ENCODE measurements around the gene OR10A6.

The OR10A6 gene

GRCh38 chr11:7889985-7890384, 41.1 kb downstream of the OR10A6 start:
- H3K4me3 ChIP-seq (ENCODE audit: low read length), result peak overlapping the region; percentile 62
- no peak overlapping the region for H3K27ac ChIP-seq (ENCODE audit: low read length)
- H3K4me1 ChIP-seq (ENCODE audit: low read length), result peaks cover 33% of the 10 kb centered on the region
- H3K4me2 ChIP-seq (ENCODE audit: low read length), result peak overlapping the region; percentile 76
- TF ChIP-seq CTCF (IDR thresholded peaks at IDR 0.05; ENCODE audit: low read depth, low read length) (no peak), EZH2phosphoT487 (IDR thresholded peaks at IDR 0.05; ENCODE audit: low read depth) (no peak)
- no peaks in the 10 kb centered on the region for H3K9me3 ChIP-seq (ENCODE audit: insufficient read depth, low read length)
- peak overlapping the region; percentile 94 for H2AFZ ChIP-seq (ENCODE audit: low read depth, low read length)
- no peaks in the 10 kb centered on the region for H3K79me2 ChIP-seq (ENCODE audit: low read length)
- H4K20me1 ChIP-seq (ENCODE audit: insufficient read depth, low read length), result no peaks in the 10 kb centered on the region
- H3K9ac ChIP-seq (ENCODE audit: low read length), result peak overlapping the region; percentile 20; the same call in 1 of the 2 replicates
- H3K36me3 ChIP-seq (replicated peaks; ENCODE audit: low read depth, low read length), result no peaks in the 10 kb centered on the region
- H3K27me3 ChIP-seq (ENCODE audit: low read depth, low read length), result no peaks in the 10 kb centered on the region

GRCh38 chr11:7882860-7883259, 48.2 kb downstream of the OR10A6 start:
- H3K27ac ChIP-seq (ENCODE audit: low read length), result no peak overlapping the region
- no peak overlapping the region for H3K9ac ChIP-seq (ENCODE audit: low read length)
- no peaks in the 10 kb centered on the region for H4K20me1 ChIP-seq (ENCODE audit: insufficient read depth, low read length)
- no peaks in the 10 kb centered on the region for H3K9me3 ChIP-seq (ENCODE audit: insufficient read depth, low read length)
- H3K36me3 ChIP-seq (replicated peaks; ENCODE audit: low read depth, low read length), result no peaks in the 10 kb centered on the region
- no peak overlapping the region for H3K4me3 ChIP-seq (ENCODE audit: low read length)
- H3K4me2 ChIP-seq (ENCODE audit: low read length), result no peak overlapping the region
- H3K27me3 ChIP-seq (ENCODE audit: low read depth, low read length), result no peaks in the 10 kb centered on the region
- H3K4me1 ChIP-seq (ENCODE audit: low read length), result no peaks in the 10 kb centered on the region
- H3K79me2 ChIP-seq (ENCODE audit: low read length), result no peaks in the 10 kb centered on the region
- no peak for TF ChIP-seq CTCF (IDR thresholded peaks at IDR 0.05; ENCODE audit: low read depth, low read length)
- no peak for TF ChIP-seq EZH2phosphoT487 (IDR thresholded peaks at IDR 0.05; ENCODE audit: low read depth)
- H2AFZ ChIP-seq (ENCODE audit: low read depth, low read length), result no peak overlapping the region
